GM23338 (cell line): Measurements from ENCODE around the gene GTF2F1. TPM values are rescaled to one million over a fixed set of nuclear protein-coding genes. Genes with fewer than 3 reads are reported as not detected.

Experiments used
- ATAC-seq: fragments of 200-7000 bp; cut with Tn5 transposase; 3 replicates; pipeline ENCODE4 v1.9.1; 2020
- DNase-seq: peaks from one replicate; pipeline ENCODE4 v3.0.0-alpha.2; 2015; ENCODE audit warnings: low spot score
- H2AFZ ChIP-seq: fragments of 200-600 bp; sonication (generic); 2 replicates; pipeline ENCODE4 v1.8.0; 2016; ENCODE audit warnings: antibody characterized with exemption, mild to moderate bottlenecking, moderate library complexity
- H3F3A ChIP-seq: fragments of 200-600 bp; sonication (generic); replicated peaks from 2 replicates; pipeline ENCODE4 v1.8.0; 2017; ENCODE audit warnings: antibody characterized with exemption, mixed run types, low read depth
- H3K27ac ChIP-seq: fragments of 200-600 bp; sonication (generic); 2 replicates; pipeline ENCODE4 v1.6.1; 2016; ENCODE audit warnings: low read depth
- H3K27me3 ChIP-seq: fragments of 200-600 bp; sonication (generic); 2 replicates; pipeline ENCODE4 v1.8.0; 2016; ENCODE audit warnings: mild to moderate bottlenecking, mixed run types, moderate library complexity; ENCODE audit not compliant: insufficient read depth
- H3K36me3 ChIP-seq: fragments of 200-600 bp; sonication (generic); 2 replicates; pipeline ENCODE4 v1.8.0; 2016; ENCODE audit warnings: mild to moderate bottlenecking; ENCODE audit not compliant: insufficient read depth
- H3K4me1 ChIP-seq: fragments of 200-600 bp; sonication (generic); 2 replicates; pipeline ENCODE4 v1.8.0; 2016; ENCODE audit warnings: mild to moderate bottlenecking, moderate library complexity; ENCODE audit not compliant: insufficient read depth
- H3K4me2 ChIP-seq: fragments of 200-600 bp; sonication (generic); 2 replicates; pipeline ENCODE4 v1.7.1; 2017; ENCODE audit warnings: mixed run types
- H3K4me3 ChIP-seq: fragments of 200-600 bp; sonication (generic); 2 replicates; pipeline ENCODE4 v1.6.1; 2016; ENCODE audit warnings: mixed run types
- H3K79me2 ChIP-seq: fragments of 200-600 bp; sonication (generic); replicated peaks from 2 replicates; pipeline ENCODE4 v1.8.0; 2017; ENCODE audit warnings: mild to moderate bottlenecking; ENCODE audit not compliant: insufficient read depth
- H3K9me2 ChIP-seq: fragments of 200-600 bp; sonication (generic); 2 replicates; pipeline ENCODE4 v1.8.0; 2017; ENCODE audit not compliant: insufficient read depth
- H4K20me1 ChIP-seq: fragments of 200-600 bp; sonication (generic); replicated peaks from 2 replicates; pipeline ENCODE4 v1.8.0; 2017; ENCODE audit warnings: mild to moderate bottlenecking; ENCODE audit not compliant: insufficient read depth
- H3K27ac Mint-ChIP-seq: 2 replicates; pipeline ENCODE4 v1.8.0; 2020; ENCODE audit warnings: inconsistent platforms, mild to moderate bottlenecking, moderate library complexity, mixed read lengths
- H3K27me3 Mint-ChIP-seq: 3 replicates; pipeline ENCODE4 v1.8.0; 2022; ENCODE audit warnings: low read depth, mild to moderate bottlenecking, moderate library complexity, mixed read lengths, inconsistent platforms; ENCODE audit not compliant: insufficient read depth, poor library complexity
- H3K36me3 Mint-ChIP-seq: 3 replicates; pipeline ENCODE4 v1.8.0; 2021; ENCODE audit warnings: low read depth, mild to moderate bottlenecking, inconsistent platforms, moderate library complexity, mixed read lengths
- H3K4me1 Mint-ChIP-seq: 3 replicates; pipeline ENCODE4 v1.8.0; 2020; ENCODE audit warnings: mild to moderate bottlenecking, inconsistent platforms, mixed read lengths
- H3K4me3 Mint-ChIP-seq: 3 replicates; pipeline ENCODE4 v1.8.0; 2021; ENCODE audit warnings: moderate library complexity, mild to moderate bottlenecking, inconsistent platforms, mixed read lengths
- H3K9me3 Mint-ChIP-seq: 3 replicates; pipeline ENCODE4 v1.8.0; 2020; ENCODE audit warnings: moderate library complexity, mild to moderate bottlenecking, inconsistent platforms, mixed read lengths
- CREB1 ChIP-seq: fragments of 250-450 bp; sonication (Bioruptor Pico); IDR thresholded peaks from 2 replicates; pipeline ENCODE4 v1.5.0; 2020; ENCODE audit warnings: low read depth, mild to moderate bottlenecking, moderate library complexity
- EZH2 ChIP-seq: fragments of 200-600 bp; sonication (generic); IDR thresholded peaks from one replicate; pipeline ENCODE4 v1.8.0; 2017; ENCODE audit warnings: antibody characterized with exemption, mild to moderate bottlenecking, low read depth; ENCODE audit not compliant: unreplicated experiment
- EZH2phosphoT487 ChIP-seq: fragments of 200-600 bp; sonication (generic); IDR thresholded peaks from one replicate; pipeline ENCODE4 v1.8.1; 2018; ENCODE audit warnings: antibody characterized with exemption; ENCODE audit not compliant: unreplicated experiment
- JUNB ChIP-seq: IDR thresholded peaks from one replicate; pipeline ENCODE4 v1.6.1; 2016; ENCODE audit warnings: antibody characterized with exemption; ENCODE audit not compliant: unreplicated experiment
- NANOG ChIP-seq: IDR thresholded peaks from 2 replicates; pipeline ENCODE4 v1.6.1; 2016; ENCODE audit warnings: antibody characterized with exemption, borderline replicate concordance
- POLR2AphosphoS5 ChIP-seq: IDR thresholded peaks from 2 replicates; pipeline ENCODE4 v1.6.1; 2016; ENCODE audit warnings: antibody characterized with exemption, low read depth
- STAT1 ChIP-seq: IDR thresholded peaks from one replicate; pipeline ENCODE4 v1.6.1; 2016; ENCODE audit warnings: antibody characterized with exemption; ENCODE audit not compliant: unreplicated experiment
- ZNF114 ChIP-seq: fragments of 250-450 bp; sonication (Bioruptor Pico); IDR thresholded peaks from 2 replicates; pipeline ENCODE4 v1.5.0; 2020; ENCODE audit warnings: mild to moderate bottlenecking, moderate library complexity
- ZNF331 ChIP-seq: fragments of 250-450 bp; sonication (Bioruptor Pico); IDR thresholded peaks from 2 replicates; pipeline ENCODE4 v1.5.0; 2020; ENCODE audit warnings: low read depth, mild to moderate bottlenecking, moderate library complexity
- polyA plus RNA-seq: library from polyadenylated mRNA; unstranded; fragments of >200 nt; fragmentation: Nextera tagmentation; extraction: Ambion mirVana; gene quantifications from 2 replicates; pipeline ENCODE4 v1.2.1, GENCODE V29; 2016
- total RNA-seq: library from RNA; depleted of rRNA; stranded (reverse); fragments of >200 nt; shearing (Covaris generic); gene quantifications from 2 replicates; pipeline ENCODE4 v1.2.3, GENCODE V29; 2014
- TF ChIP-seq, protein P1 (sequence below): IDR thresholded peaks from 2 replicates; pipeline ENCODE4 v1.6.1; 2016; ENCODE audit warnings: antibody characterized with exemption
- TF ChIP-seq, protein P2 (sequence below): fragments of 250-450 bp; sonication (Bioruptor Pico); IDR thresholded peaks from 2 replicates; pipeline ENCODE4 v1.5.0; 2020; ENCODE audit warnings: mild to moderate bottlenecking, moderate library complexity
- TF ChIP-seq, protein P3 (sequence below), 2 experiments: fragments of 200-600 bp in 1 of 2; sonication (generic) in 1 of 2; conservative IDR thresholded peaks; 2 replicates each; pipeline versions ENCODE4 v1.5.1 to v1.6.1; 2016 to 2017; ENCODE audit warnings: antibody characterized with exemption in 2 of 2, low read depth in 2 of 2, mild to moderate bottlenecking in 2 of 2, moderate library complexity in 1 of 2
- TF ChIP-seq, protein P4 (sequence below): IDR thresholded peaks from one replicate; pipeline ENCODE4 v1.6.1; 2018; ENCODE audit warnings: antibody characterized with exemption; ENCODE audit not compliant: unreplicated experiment

Gene GTF2F1
- total and polyA plus RNA-seq, 2 experiments from 2014 or later, result 62.1 to 65.5 TPM

DNA sequence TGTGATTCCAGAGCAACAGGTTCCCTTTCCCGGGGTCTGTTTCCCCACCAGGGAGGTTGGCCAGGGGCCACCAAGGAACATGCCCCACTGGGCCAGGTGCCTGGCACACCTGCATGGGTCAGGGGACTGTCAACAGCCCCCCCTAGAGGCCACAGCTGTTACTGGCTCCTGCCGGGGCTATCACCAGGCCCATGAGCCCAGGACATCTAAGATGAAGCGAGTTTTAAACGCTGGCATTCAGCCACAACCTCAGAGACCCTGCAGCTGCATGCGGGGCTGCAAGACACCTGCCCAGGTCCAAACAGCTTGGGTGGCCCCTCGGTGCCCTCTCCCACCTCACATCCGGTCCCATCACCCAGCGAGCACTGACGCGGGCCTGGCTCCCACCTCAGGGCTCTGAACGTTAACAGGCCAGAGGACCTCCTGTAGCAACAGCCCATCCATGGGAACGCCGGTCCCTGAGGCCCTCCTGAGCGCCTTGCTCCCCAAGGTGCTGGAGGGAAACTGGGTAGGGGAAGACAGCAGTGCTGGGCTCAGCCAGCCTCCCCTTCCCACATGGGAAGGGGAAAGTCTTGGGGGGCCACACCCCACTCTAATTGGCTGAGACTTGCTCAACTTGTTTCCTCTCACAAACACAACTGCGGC is 19.6 kb upstream of the GTF2F1 start:
- no peaks in the 10 kb centered on the region; the same call in 2 of the 3 replicates for H3K9me3 Mint-ChIP-seq
- peaks cover 10% of the 10 kb centered on the region; the same call in 1 of the 2 replicates for H3K36me3 ChIP-seq
- 0 out of 2 replicates have a peak, but pooled peaks cover 1% of the 10 kb centered on the region for H3K79me2 ChIP-seq
- TF ChIP-seq, protein P1, sequence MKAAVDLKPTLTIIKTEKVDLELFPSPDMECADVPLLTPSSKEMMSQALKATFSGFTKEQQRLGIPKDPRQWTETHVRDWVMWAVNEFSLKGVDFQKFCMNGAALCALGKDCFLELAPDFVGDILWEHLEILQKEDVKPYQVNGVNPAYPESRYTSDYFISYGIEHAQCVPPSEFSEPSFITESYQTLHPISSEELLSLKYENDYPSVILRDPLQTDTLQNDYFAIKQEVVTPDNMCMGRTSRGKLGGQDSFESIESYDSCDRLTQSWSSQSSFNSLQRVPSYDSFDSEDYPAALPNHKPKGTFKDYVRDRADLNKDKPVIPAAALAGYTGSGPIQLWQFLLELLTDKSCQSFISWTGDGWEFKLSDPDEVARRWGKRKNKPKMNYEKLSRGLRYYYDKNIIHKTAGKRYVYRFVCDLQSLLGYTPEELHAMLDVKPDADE, result no peak
- TF ChIP-seq CREB1 (CRISPR knock-in tag) (no peak), NANOG (no peak), JUNB (no peak), EZH2 (no peak), ZNF331 (CRISPR knock-in tag) (no peak), POLR2AphosphoS5 (peak; percentile 48; the same call in 1 of the 2 replicates), STAT1 (no peak), EZH2phosphoT487 (no peak), ZNF114 (CRISPR knock-in tag) (no peak)
- TF ChIP-seq, protein P2, sequence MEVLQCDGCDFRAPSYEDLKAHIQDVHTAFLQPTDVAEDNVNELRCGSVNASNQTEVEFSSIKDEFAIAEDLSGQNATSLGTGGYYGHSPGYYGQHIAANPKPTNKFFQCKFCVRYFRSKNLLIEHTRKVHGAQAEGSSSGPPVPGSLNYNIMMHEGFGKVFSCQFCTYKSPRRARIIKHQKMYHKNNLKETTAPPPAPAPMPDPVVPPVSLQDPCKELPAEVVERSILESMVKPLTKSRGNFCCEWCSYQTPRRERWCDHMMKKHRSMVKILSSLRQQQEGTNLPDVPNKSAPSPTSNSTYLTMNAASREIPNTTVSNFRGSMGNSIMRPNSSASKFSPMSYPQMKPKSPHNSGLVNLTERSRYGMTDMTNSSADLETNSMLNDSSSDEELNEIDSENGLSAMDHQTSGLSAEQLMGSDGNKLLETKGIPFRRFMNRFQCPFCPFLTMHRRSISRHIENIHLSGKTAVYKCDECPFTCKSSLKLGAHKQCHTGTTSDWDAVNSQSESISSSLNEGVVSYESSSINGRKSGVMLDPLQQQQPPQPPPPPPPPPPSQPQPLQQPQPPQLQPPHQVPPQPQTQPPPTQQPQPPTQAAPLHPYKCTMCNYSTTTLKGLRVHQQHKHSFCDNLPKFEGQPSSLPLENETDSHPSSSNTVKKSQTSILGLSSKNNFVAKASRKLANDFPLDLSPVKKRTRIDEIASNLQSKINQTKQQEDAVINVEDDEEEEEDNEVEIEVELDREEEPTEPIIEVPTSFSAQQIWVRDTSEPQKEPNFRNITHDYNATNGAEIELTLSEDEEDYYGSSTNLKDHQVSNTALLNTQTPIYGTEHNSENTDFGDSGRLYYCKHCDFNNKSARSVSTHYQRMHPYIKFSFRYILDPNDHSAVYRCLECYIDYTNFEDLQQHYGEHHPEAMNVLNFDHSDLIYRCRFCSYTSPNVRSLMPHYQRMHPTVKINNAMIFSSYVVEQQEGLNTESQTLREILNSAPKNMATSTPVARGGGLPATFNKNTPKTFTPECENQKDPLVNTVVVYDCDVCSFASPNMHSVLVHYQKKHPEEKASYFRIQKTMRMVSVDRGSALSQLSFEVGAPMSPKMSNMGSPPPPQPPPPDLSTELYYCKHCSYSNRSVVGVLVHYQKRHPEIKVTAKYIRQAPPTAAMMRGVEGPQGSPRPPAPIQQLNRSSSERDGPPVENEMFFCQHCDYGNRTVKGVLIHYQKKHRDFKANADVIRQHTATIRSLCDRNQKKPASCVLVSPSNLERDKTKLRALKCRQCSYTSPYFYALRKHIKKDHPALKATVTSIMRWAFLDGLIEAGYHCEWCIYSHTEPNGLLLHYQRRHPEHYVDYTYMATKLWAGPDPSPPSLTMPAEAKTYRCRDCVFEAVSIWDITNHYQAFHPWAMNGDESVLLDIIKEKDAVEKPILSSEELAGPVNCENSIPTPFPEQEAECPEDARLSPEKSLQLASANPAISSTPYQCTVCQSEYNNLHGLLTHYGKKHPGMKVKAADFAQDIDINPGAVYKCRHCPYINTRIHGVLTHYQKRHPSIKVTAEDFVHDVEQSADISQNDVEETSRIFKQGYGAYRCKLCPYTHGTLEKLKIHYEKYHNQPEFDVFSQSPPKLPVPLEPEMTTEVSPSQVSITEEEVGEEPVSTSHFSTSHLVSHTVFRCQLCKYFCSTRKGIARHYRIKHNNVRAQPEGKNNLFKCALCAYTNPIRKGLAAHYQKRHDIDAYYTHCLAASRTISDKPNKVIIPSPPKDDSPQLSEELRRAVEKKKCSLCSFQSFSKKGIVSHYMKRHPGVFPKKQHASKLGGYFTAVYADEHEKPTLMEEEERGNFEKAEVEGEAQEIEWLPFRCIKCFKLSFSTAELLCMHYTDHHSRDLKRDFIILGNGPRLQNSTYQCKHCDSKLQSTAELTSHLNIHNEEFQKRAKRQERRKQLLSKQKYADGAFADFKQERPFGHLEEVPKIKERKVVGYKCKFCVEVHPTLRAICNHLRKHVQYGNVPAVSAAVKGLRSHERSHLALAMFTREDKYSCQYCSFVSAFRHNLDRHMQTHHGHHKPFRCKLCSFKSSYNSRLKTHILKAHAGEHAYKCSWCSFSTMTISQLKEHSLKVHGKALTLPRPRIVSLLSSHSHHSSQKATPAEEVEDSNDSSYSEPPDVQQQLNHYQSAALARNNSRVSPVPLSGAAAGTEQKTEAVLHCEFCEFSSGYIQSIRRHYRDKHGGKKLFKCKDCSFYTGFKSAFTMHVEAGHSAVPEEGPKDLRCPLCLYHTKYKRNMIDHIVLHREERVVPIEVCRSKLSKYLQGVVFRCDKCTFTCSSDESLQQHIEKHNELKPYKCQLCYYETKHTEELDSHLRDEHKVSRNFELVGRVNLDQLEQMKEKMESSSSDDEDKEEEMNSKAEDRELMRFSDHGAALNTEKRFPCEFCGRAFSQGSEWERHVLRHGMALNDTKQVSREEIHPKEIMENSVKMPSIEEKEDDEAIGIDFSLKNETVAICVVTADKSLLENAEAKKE (CRISPR knock-in tag), result no peak
- TF ChIP-seq, protein P3, sequence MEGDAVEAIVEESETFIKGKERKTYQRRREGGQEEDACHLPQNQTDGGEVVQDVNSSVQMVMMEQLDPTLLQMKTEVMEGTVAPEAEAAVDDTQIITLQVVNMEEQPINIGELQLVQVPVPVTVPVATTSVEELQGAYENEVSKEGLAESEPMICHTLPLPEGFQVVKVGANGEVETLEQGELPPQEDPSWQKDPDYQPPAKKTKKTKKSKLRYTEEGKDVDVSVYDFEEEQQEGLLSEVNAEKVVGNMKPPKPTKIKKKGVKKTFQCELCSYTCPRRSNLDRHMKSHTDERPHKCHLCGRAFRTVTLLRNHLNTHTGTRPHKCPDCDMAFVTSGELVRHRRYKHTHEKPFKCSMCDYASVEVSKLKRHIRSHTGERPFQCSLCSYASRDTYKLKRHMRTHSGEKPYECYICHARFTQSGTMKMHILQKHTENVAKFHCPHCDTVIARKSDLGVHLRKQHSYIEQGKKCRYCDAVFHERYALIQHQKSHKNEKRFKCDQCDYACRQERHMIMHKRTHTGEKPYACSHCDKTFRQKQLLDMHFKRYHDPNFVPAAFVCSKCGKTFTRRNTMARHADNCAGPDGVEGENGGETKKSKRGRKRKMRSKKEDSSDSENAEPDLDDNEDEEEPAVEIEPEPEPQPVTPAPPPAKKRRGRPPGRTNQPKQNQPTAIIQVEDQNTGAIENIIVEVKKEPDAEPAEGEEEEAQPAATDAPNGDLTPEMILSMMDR (conservative IDR thresholded peaks at IDR 0.05; ENCODE audit: low read depth in 2 of 2), result peak; percentile 88 to 90
- TF ChIP-seq, protein P4, sequence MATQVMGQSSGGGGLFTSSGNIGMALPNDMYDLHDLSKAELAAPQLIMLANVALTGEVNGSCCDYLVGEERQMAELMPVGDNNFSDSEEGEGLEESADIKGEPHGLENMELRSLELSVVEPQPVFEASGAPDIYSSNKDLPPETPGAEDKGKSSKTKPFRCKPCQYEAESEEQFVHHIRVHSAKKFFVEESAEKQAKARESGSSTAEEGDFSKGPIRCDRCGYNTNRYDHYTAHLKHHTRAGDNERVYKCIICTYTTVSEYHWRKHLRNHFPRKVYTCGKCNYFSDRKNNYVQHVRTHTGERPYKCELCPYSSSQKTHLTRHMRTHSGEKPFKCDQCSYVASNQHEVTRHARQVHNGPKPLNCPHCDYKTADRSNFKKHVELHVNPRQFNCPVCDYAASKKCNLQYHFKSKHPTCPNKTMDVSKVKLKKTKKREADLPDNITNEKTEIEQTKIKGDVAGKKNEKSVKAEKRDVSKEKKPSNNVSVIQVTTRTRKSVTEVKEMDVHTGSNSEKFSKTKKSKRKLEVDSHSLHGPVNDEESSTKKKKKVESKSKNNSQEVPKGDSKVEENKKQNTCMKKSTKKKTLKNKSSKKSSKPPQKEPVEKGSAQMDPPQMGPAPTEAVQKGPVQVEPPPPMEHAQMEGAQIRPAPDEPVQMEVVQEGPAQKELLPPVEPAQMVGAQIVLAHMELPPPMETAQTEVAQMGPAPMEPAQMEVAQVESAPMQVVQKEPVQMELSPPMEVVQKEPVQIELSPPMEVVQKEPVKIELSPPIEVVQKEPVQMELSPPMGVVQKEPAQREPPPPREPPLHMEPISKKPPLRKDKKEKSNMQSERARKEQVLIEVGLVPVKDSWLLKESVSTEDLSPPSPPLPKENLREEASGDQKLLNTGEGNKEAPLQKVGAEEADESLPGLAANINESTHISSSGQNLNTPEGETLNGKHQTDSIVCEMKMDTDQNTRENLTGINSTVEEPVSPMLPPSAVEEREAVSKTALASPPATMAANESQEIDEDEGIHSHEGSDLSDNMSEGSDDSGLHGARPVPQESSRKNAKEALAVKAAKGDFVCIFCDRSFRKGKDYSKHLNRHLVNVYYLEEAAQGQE, result no peak
- H3K4me1 ChIP-seq, result peaks cover 10% of the 10 kb centered on the region
- 0 out of 2 replicates have a peak, but pooled peaks cover 8% of the 10 kb centered on the region for H4K20me1 ChIP-seq
- peak; percentile 89 for ATAC-seq
- H3K27me3 Mint-ChIP-seq, result peaks cover 6% of the 10 kb centered on the region
- no peak overlapping the region for H2AFZ ChIP-seq
- no peak overlapping the region for H3K4me3 Mint-ChIP-seq
- H3K9me2 ChIP-seq, result no peaks in the 10 kb centered on the region
- DNase-seq, result peak; percentile 91
- H3K36me3 Mint-ChIP-seq, result peaks cover 45% of the 10 kb centered on the region
- peaks cover 21% of the 10 kb centered on the region for H3K4me1 Mint-ChIP-seq
- H3K4me2 ChIP-seq, result peak overlapping the region; percentile 62
- no peaks in the 10 kb centered on the region for H3K27me3 ChIP-seq
- no peak overlapping the region for H3K4me3 ChIP-seq
- H3K27ac ChIP-seq, result peak overlapping the region; percentile 94
- H3K27ac Mint-ChIP-seq, result peak overlapping the region; percentile 89; the same call in 1 of the 2 replicates
- H3F3A ChIP-seq, result peaks cover 23% of the 10 kb centered on the region
